ENCODE results near the gene ADAM33.

Gene ADAM33

GRCh38 chr20:3694864-3695263, 13.1 kb upstream of the ADAM33 start:
- Histone ChIP-seq H3K23ac (ENCODE audit: low read depth, low read length, poor library complexity) (no peak overlapping the region), H2BK15ac (ENCODE audit: low read length) (no peak overlapping the region), H3K4me3 (ENCODE audit: low read length in 2 of 2) (no peak overlapping the region), H4K8ac (ENCODE audit: low read depth, low read length) (no peak overlapping the region), H3K79me1 (ENCODE audit: low read depth, low read length) (no peaks in the 10 kb centered on the region), H3K9me3 (replicated peaks in 1 of 2; ENCODE audit: control insufficient read depth in 2 of 2, insufficient read depth in 1 of 2, low read depth in 1 of 2, low read length in 2 of 2) (peaks cover 0 to 6% of the 10 kb centered on the region in 2 donors), H2BK120ac (ENCODE audit: low read depth, low read length) (no peak overlapping the region), H2BK12ac (ENCODE audit: low read length) (no peak overlapping the region), H3K4ac (ENCODE audit: low read length) (no peak overlapping the region), H3K4me1 (ENCODE audit: control insufficient read depth in 2 of 2, insufficient read depth in 1 of 2, low read depth in 1 of 2, low read length in 2 of 2) (no peaks in the 10 kb centered on the region), H2AFZ (ENCODE audit: low read length) (no peak overlapping the region), H3K36me3 (replicated peaks in 1 of 2; ENCODE audit: control insufficient read depth in 2 of 2, insufficient read depth in 2 of 2, low read length in 2 of 2) (no peaks in the 10 kb centered on the region), H3K27ac (replicated peaks; ENCODE audit: low read length) (no peak overlapping the region), H3K18ac (ENCODE audit: low read length) (peak overlapping the region; percentile 28), H3K9ac (ENCODE audit: low read depth, low read length, poor library complexity) (no peak overlapping the region), H2BK5ac (ENCODE audit: low read length) (peak overlapping the region; percentile 19), H3K4me2 (ENCODE audit: insufficient read depth, low read length, poor library complexity, severe bottlenecking) (no peak overlapping the region), H3K14ac (ENCODE audit: low read length) (no peak overlapping the region), H4K91ac (ENCODE audit: low read depth, low read length, poor library complexity) (no peak overlapping the region), H2AK5ac (ENCODE audit: low read depth, low read length) (no peak overlapping the region), H3K27me3 (ENCODE audit: control insufficient read depth in 3 of 3, insufficient read depth in 3 of 3, low read depth in 1 of 3, low read length in 3 of 3) (peaks cover 0 to 12% (median 0%) of the 10 kb centered on the region in 3 experiments)
- no peak for DNase-seq (ENCODE audit: low spot score)
- no CpG with 5 or more reads among the region's 5 CpGs for WGBS, 2 donors (ENCODE audit: extremely low coverage in 2 of 2, insufficient read length in 2 of 2, insufficient replicate concordance in 1 of 2)

GRCh38 chr20:3693376-3693775, 11.6 kb upstream of the ADAM33 start:
- Histone ChIP-seq H3K9ac (ENCODE audit: low read depth, low read length, poor library complexity) (peak overlapping the region; percentile 36), H3K23ac (ENCODE audit: low read depth, low read length, poor library complexity) (no peak overlapping the region), H2BK15ac (ENCODE audit: low read length) (peak overlapping the region; percentile 16), H2AFZ (ENCODE audit: low read length) (no peak overlapping the region), H3K79me1 (ENCODE audit: low read depth, low read length) (no peaks in the 10 kb centered on the region), H2BK5ac (ENCODE audit: low read length) (no peak overlapping the region), H3K4ac (ENCODE audit: low read length) (no peak overlapping the region), H2BK12ac (ENCODE audit: low read length) (no peak overlapping the region), H4K8ac (ENCODE audit: low read depth, low read length) (peak overlapping the region; percentile 26), H3K4me1 (ENCODE audit: control insufficient read depth in 2 of 2, insufficient read depth in 1 of 2, low read depth in 1 of 2, low read length in 2 of 2) (no peaks in the 10 kb centered on the region), H3K27me3 (ENCODE audit: control insufficient read depth in 3 of 3, insufficient read depth in 3 of 3, low read depth in 1 of 3, low read length in 3 of 3) (peaks cover 0 to 14% (median 0%) of the 10 kb centered on the region in 3 experiments), H3K18ac (ENCODE audit: low read length) (no peak overlapping the region), H3K9me3 (replicated peaks in 1 of 2; ENCODE audit: control insufficient read depth in 2 of 2, insufficient read depth in 1 of 2, low read depth in 1 of 2, low read length in 2 of 2) (peaks cover 0 to 6% of the 10 kb centered on the region in 2 donors), H2AK5ac (ENCODE audit: low read depth, low read length) (peak overlapping the region; percentile 88), H2BK120ac (ENCODE audit: low read depth, low read length) (peak overlapping the region; percentile 87), H3K14ac (ENCODE audit: low read length) (no peak overlapping the region), H3K4me3 (ENCODE audit: low read length in 2 of 2) (peak overlapping the region in 1 of 2 donors; percentile 22), H3K36me3 (replicated peaks in 1 of 2; ENCODE audit: control insufficient read depth in 2 of 2, insufficient read depth in 2 of 2, low read length in 2 of 2) (no peaks in the 10 kb centered on the region), H3K4me2 (ENCODE audit: insufficient read depth, low read length, poor library complexity, severe bottlenecking) (no peak overlapping the region), H3K27ac (replicated peaks; ENCODE audit: low read length) (no peak overlapping the region), H4K91ac (ENCODE audit: low read depth, low read length, poor library complexity) (no peak overlapping the region)
- no CpG with 5 or more reads among the region's 13 CpGs for WGBS, 2 donors (ENCODE audit: extremely low coverage in 2 of 2, insufficient read length in 2 of 2, insufficient replicate concordance in 1 of 2)
- no peak for DNase-seq (ENCODE audit: low spot score)

GRCh38 chr20:3692706-3693294, 11.0 kb upstream of the ADAM33 start:
- Histone ChIP-seq H2AFZ (ENCODE audit: low read length) (no peak overlapping the region), H3K27ac (replicated peaks; ENCODE audit: low read length) (no peak overlapping the region), H3K4me2 (ENCODE audit: insufficient read depth, low read length, poor library complexity, severe bottlenecking) (no peak overlapping the region), H3K14ac (ENCODE audit: low read length) (no peak overlapping the region), H3K4me1 (ENCODE audit: control insufficient read depth in 2 of 2, insufficient read depth in 1 of 2, low read depth in 1 of 2, low read length in 2 of 2) (no peaks in the 10 kb centered on the region), H2BK15ac (ENCODE audit: low read length) (peak overlapping the region; percentile 21), H2BK120ac (ENCODE audit: low read depth, low read length) (no peak overlapping the region), H3K79me1 (ENCODE audit: low read depth, low read length) (no peaks in the 10 kb centered on the region), H2AK5ac (ENCODE audit: low read depth, low read length) (peak overlapping the region; percentile 38), H2BK5ac (ENCODE audit: low read length) (no peak overlapping the region), H3K9ac (ENCODE audit: low read depth, low read length, poor library complexity) (no peak overlapping the region), H2BK12ac (ENCODE audit: low read length) (no peak overlapping the region), H4K91ac (ENCODE audit: low read depth, low read length, poor library complexity) (peak overlapping the region; percentile 41), H3K4me3 (ENCODE audit: low read length in 2 of 2) (no peak overlapping the region), H3K18ac (ENCODE audit: low read length) (peak overlapping the region; percentile 61), H4K8ac (ENCODE audit: low read depth, low read length) (no peak overlapping the region), H3K9me3 (replicated peaks in 1 of 2; ENCODE audit: control insufficient read depth in 2 of 2, insufficient read depth in 1 of 2, low read depth in 1 of 2, low read length in 2 of 2) (peaks cover 0 to 6% of the 10 kb centered on the region in 2 donors), H3K4ac (ENCODE audit: low read length) (no peak overlapping the region), H3K36me3 (replicated peaks in 1 of 2; ENCODE audit: control insufficient read depth in 2 of 2, insufficient read depth in 2 of 2, low read length in 2 of 2) (no peaks in the 10 kb centered on the region), H3K23ac (ENCODE audit: low read depth, low read length, poor library complexity) (peak overlapping the region; percentile 16), H3K27me3 (ENCODE audit: control insufficient read depth in 3 of 3, insufficient read depth in 3 of 3, low read depth in 1 of 3, low read length in 3 of 3) (peaks cover 0 to 13% (median 0%) of the 10 kb centered on the region in 3 experiments)
- WGBS, 2 donors (ENCODE audit: extremely low coverage in 2 of 2, insufficient read length in 2 of 2, insufficient replicate concordance in 1 of 2) = no CpG with 5 or more reads among the region's 23 CpGs
- DNase-seq (ENCODE audit: low spot score) = no peak

- H3K27me3 ChIP-seq (ENCODE audit: control insufficient read depth in 3 of 3, insufficient read depth in 3 of 3, low read depth in 1 of 3, low read length in 3 of 3) = peaks cover 0 to 20% (median 0%) of the 10 kb centered on the region in 3 experiments
- H3K9me3 ChIP-seq (replicated peaks in 1 of 2; ENCODE audit: control insufficient read depth in 2 of 2, insufficient read depth in 1 of 2, low read depth in 1 of 2, low read length in 2 of 2) = peaks cover 0 to 6% of the 10 kb centered on the region in 2 donors
- no peak overlapping the region for H2AFZ ChIP-seq (ENCODE audit: low read length)
- no peak overlapping the region for H4K8ac ChIP-seq (ENCODE audit: low read depth, low read length)
- H3K23ac ChIP-seq (ENCODE audit: low read depth, low read length, poor library complexity) = no peak overlapping the region
- peak overlapping the region; percentile 30 for H2BK15ac ChIP-seq (ENCODE audit: low read length)
- no peaks in the 10 kb centered on the region for H3K79me1 ChIP-seq (ENCODE audit: low read depth, low read length)
- no peak overlapping the region for H2BK120ac ChIP-seq (ENCODE audit: low read depth, low read length)
- no peak overlapping the region for H4K91ac ChIP-seq (ENCODE audit: low read depth, low read length, poor library complexity)
- H3K9ac ChIP-seq (ENCODE audit: low read depth, low read length, poor library complexity) = peak overlapping the region; percentile 38
- DNase-seq (ENCODE audit: low spot score) = no peak
- no peak overlapping the region for H3K4me2 ChIP-seq (ENCODE audit: insufficient read depth, low read length, poor library complexity, severe bottlenecking)
- no CpG with 5 or more reads among the region's 9 CpGs for WGBS, 2 donors (ENCODE audit: extremely low coverage in 2 of 2, insufficient read length in 2 of 2, insufficient replicate concordance in 1 of 2)
- no peak overlapping the region for H3K27ac ChIP-seq (replicated peaks; ENCODE audit: low read length)
- H2BK5ac ChIP-seq (ENCODE audit: low read length) = no peak overlapping the region
- H3K4me1 ChIP-seq (ENCODE audit: control insufficient read depth in 2 of 2, insufficient read depth in 1 of 2, low read depth in 1 of 2, low read length in 2 of 2) = no peaks in the 10 kb centered on the region
- no peak overlapping the region for H2BK12ac ChIP-seq (ENCODE audit: low read length)
- peak overlapping the region; percentile 2 for H2AK5ac ChIP-seq (ENCODE audit: low read depth, low read length)
- H3K4ac ChIP-seq (ENCODE audit: low read length) = no peak overlapping the region
- H3K36me3 ChIP-seq (replicated peaks in 1 of 2; ENCODE audit: control insufficient read depth in 2 of 2, insufficient read depth in 2 of 2, low read length in 2 of 2) = no peaks in the 10 kb centered on the region
- peak overlapping the region; percentile 9 for H3K14ac ChIP-seq (ENCODE audit: low read length)
- peak overlapping the region in 1 of 2 donors; percentile 28 for H3K4me3 ChIP-seq (ENCODE audit: low read length in 2 of 2)
- no peak overlapping the region for H3K18ac ChIP-seq (ENCODE audit: low read length)
These were observed 10.1 kb upstream of the ADAM33 start for GRCh38 chr20:3691897-3692296.
